Measurements from ENCODE around the gene FOXP2. TPM values are rescaled to one million over a fixed set of nuclear protein-coding genes. Genes with fewer than 3 reads are reported as not detected.

Gene FOXP2
- total and polyA plus RNA-seq, 9 of the 15 experiments (the other 6 are each of a cell fraction or from before 2014, with no cell fraction given) = not detected

GRCh38 chr7:114660126-114660486 is 245.5 kb downstream of the FOXP2 start:
- ChIA-PET POLR2A (no interaction called here), CTCF (ENCODE audit: low intra/inter-chr PET ratio) (no interaction called here)
- FAIRE-seq (no peak), DNase-seq (ENCODE audit: extremely low read depth in 1 of 4, low spot score in 3 of 4) (no peak), ATAC-seq (no peak)
- TF ChIP-seq RAD21 (CRISPR knock-in tag; conservative IDR thresholded peaks at IDR 0.05 in 1 of 2, IDR thresholded peaks at IDR 0.05 in 1 of 2) = no peak
- no peak for TF ChIP-seq ARNT (IDR thresholded peaks at IDR 0.05)
- TF ChIP-seq CC2D1A (IDR thresholded peaks at IDR 0.05) = no peak
- TF ChIP-seq ZFX (CRISPR knock-in tag; IDR thresholded peaks at IDR 0.05) = no peak
- TF ChIP-seq NR1H2 (CRISPR knock-in tag; IDR thresholded peaks at IDR 0.05) = no peak
- TF ChIP-seq HDAC2 (IDR thresholded peaks at IDR 0.05) = no peak
- no peak for TF ChIP-seq HIVEP1 (CRISPR knock-in tag; IDR thresholded peaks at IDR 0.05)
- 0% methylated on average over 1 of the region's 1 CpG for WGBS (ENCODE audit: insufficient coverage, low coverage, missing lambda C conversion rate)
- intact Hi-C loops (cut with micrococcal nuclease) (no loop called here), in situ Hi-C loops (cut with MboI) (no loop called here)
- BruUV-seq (replicated peaks) = no TSS peak
- Histone ChIP-seq H3K9me1 (ENCODE audit: control insufficient read depth, insufficient read depth, low read length) (no peaks in the 10 kb centered on the region), H3K27ac (ENCODE audit: extremely low read depth, low read depth, low read length) (no peak overlapping the region), H3K27me3 (ENCODE audit: control insufficient read depth in 2 of 2, insufficient read depth in 2 of 2, low read length in 2 of 2) (no peaks in the 10 kb centered on the region), H3K9me3 (replicated peaks; ENCODE audit: control insufficient read depth, insufficient read depth, low read depth, low read length) (no peaks in the 10 kb centered on the region), H3K4me1 (replicated peaks in 1 of 2; ENCODE audit: control insufficient read depth in 2 of 2, insufficient read depth in 2 of 2, low read length in 2 of 2) (no peaks in the 10 kb centered on the region), H3K36me3 (ENCODE audit: control insufficient read depth, insufficient read depth, low read length) (no peaks in the 10 kb centered on the region), H3K9ac (ENCODE audit: insufficient read depth in 1 of 2, low read depth in 2 of 2, low read length in 2 of 2) (no peak overlapping the region), H3K4me3 (no peak overlapping the region), H4K20me1 (replicated peaks; ENCODE audit: control insufficient read depth, insufficient read depth, low read length) (no peaks in the 10 kb centered on the region), H3K4me2 (ENCODE audit: insufficient read depth, low read length) (no peak overlapping the region), H2AFZ (ENCODE audit: low read depth, low read length) (no peak overlapping the region), H3K79me2 (ENCODE audit: control insufficient read depth, insufficient read depth, low read length) (no peaks in the 10 kb centered on the region)

- Histone ChIP-seq H3K27ac (ENCODE audit: extremely low read depth, low read depth, low read length) (no peak overlapping the region), H3K4me3 (no peak overlapping the region), H3K9me3 (replicated peaks; ENCODE audit: control insufficient read depth, insufficient read depth, low read depth, low read length) (no peaks in the 10 kb centered on the region), H3K4me1 (replicated peaks in 1 of 2; ENCODE audit: control insufficient read depth in 2 of 2, insufficient read depth in 2 of 2, low read length in 2 of 2) (no peaks in the 10 kb centered on the region), H4K20me1 (replicated peaks; ENCODE audit: control insufficient read depth, insufficient read depth, low read length) (no peaks in the 10 kb centered on the region), H3K4me2 (ENCODE audit: insufficient read depth, low read length) (no peak overlapping the region), H3K36me3 (ENCODE audit: control insufficient read depth, insufficient read depth, low read length) (no peaks in the 10 kb centered on the region), H3K27me3 (ENCODE audit: control insufficient read depth in 2 of 2, insufficient read depth in 2 of 2, low read length in 2 of 2) (no peaks in the 10 kb centered on the region), H3K9ac (ENCODE audit: insufficient read depth in 1 of 2, low read depth in 2 of 2, low read length in 2 of 2) (no peak overlapping the region), H3K9me1 (ENCODE audit: control insufficient read depth, insufficient read depth, low read length) (no peaks in the 10 kb centered on the region), H2AFZ (ENCODE audit: low read depth, low read length) (no peak overlapping the region), H3K79me2 (ENCODE audit: control insufficient read depth, insufficient read depth, low read length) (no peaks in the 10 kb centered on the region)
- in situ Hi-C loops (cut with MboI) (no loop called here), intact Hi-C loops (cut with micrococcal nuclease) (no loop called here)
- ChIA-PET POLR2A (no interaction called here), CTCF (ENCODE audit: low intra/inter-chr PET ratio) (no interaction called here)
- no peak for ATAC-seq
- WGBS (ENCODE audit: insufficient coverage, low coverage, missing lambda C conversion rate) = 0% methylated on average over 2 of the region's 2 CpGs
- BruUV-seq (replicated peaks) = no TSS peak
- no peak for FAIRE-seq
- no peak for DNase-seq (ENCODE audit: extremely low read depth in 1 of 4, low spot score in 3 of 4)
- TF ChIP-seq CBFB (CRISPR knock-in tag; IDR thresholded peaks at IDR 0.05) = no peak
- TF ChIP-seq BRF2 (IDR thresholded peaks at IDR 0.05; ENCODE audit: borderline replicate concordance, insufficient read depth, insufficient read length) = no peak
- no peak for TF ChIP-seq TFAP4 (CRISPR knock-in tag; IDR thresholded peaks at IDR 0.05; ENCODE audit: borderline replicate concordance)
- no peak for TF ChIP-seq TSHZ1 (CRISPR knock-in tag; IDR thresholded peaks at IDR 0.05)
- no peak for TF ChIP-seq ZNF217 (CRISPR knock-in tag; IDR thresholded peaks at IDR 0.05)
Measured at GRCh38 chr7:114660753-114661152, 246.1 kb downstream of the FOXP2 start.
